Heart left ventricle (tissue), 13 donors: Measurements from ENCODE around the gene MTO1.
A peak's percentile ranks its signal among the peaks of the same experiment; 100 is the strongest.

Experiments used
- CTCF ChIP-seq, 12 donors: fragments of 200-600 bp; sonication (generic) in 4 of 12; IDR thresholded peaks; one replicate each; pipeline versions ENCODE4 v1.5.0 to v1.8.0; 2018 to 2022; ENCODE audit warnings: antibody characterized with exemption in 12 of 12, mild to moderate bottlenecking in 5 of 12
- POLR2A ChIP-seq, 2 donors: fragments of 450-650 bp; IDR thresholded peaks; one replicate each; pipeline ENCODE4 v1.6.1; 2017; ENCODE audit warnings: antibody characterized with exemption in 2 of 2, mild to moderate bottlenecking in 2 of 2, moderate library complexity in 2 of 2
- donor health status: ischemic (EF 13 %, LVEDD 7.1; RV severe dilation, severe dysfunction).
- donor health status: DM: no; HTN: yes; CAD: no.
- donor health status: DM: no; HTN: no; CAD: no.
- donor health status: ischemic (EF 25% LVEDD 6.9; RV normal size, moderate dysfunction).
- donor health status: ischemic (EF 25% LVEDD 5.7; RV mildly dilated, moderate dysfunction).
- donor health status: ischemic (EF 35%, LVEDD 5.7; RV mildly dilated, moderate dysfunction).
- donor health status: nonischemic (EF 11% LVEDD 7.7; RV severe dilation, severe dysfunction).
- donor health status: DM: yes; HTN: yes; CAD: no.
- donor health status: PGD.
- donor health status: ischemic (EF 29% LVEDD 5.4; RV normal size, mild dysfunction).
- donor health status: nonischemic (EF 23%, LVEDD 6.1; RV moderate dilation, normal function).

- TF ChIP-seq CTCF (IDR thresholded peaks at IDR 0.05) (no peak), POLR2A (IDR thresholded peaks at IDR 0.05) (peak in 1 of 2 donors; percentile 43)
Measured at GRCh38 chr6:73461537-73462350, at the start of gene MTO1.
